ENCODE measurements around the gene BET1.

- TF ChIP-seq, protein P1, sequence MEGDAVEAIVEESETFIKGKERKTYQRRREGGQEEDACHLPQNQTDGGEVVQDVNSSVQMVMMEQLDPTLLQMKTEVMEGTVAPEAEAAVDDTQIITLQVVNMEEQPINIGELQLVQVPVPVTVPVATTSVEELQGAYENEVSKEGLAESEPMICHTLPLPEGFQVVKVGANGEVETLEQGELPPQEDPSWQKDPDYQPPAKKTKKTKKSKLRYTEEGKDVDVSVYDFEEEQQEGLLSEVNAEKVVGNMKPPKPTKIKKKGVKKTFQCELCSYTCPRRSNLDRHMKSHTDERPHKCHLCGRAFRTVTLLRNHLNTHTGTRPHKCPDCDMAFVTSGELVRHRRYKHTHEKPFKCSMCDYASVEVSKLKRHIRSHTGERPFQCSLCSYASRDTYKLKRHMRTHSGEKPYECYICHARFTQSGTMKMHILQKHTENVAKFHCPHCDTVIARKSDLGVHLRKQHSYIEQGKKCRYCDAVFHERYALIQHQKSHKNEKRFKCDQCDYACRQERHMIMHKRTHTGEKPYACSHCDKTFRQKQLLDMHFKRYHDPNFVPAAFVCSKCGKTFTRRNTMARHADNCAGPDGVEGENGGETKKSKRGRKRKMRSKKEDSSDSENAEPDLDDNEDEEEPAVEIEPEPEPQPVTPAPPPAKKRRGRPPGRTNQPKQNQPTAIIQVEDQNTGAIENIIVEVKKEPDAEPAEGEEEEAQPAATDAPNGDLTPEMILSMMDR (IDR thresholded peaks at IDR 0.05; ENCODE audit: poor library complexity): no peak
- TF ChIP-seq EZH2 (IDR thresholded peaks at IDR 0.05; ENCODE audit: borderline replicate concordance) (no peak), EZH2phosphoT487 (IDR thresholded peaks at IDR 0.05; ENCODE audit: low read depth, severe bottlenecking, unreplicated experiment) (no peak)
These were observed 46.4 kb downstream of the BET1 start for GRCh38 chr7:93957767-93958166.

Data from hepatocyte (in vitro differentiated cells).